Fibroblast of pulmonary artery (primary cell): ENCODE results near the gene ABCG8.

ENCODE experiments used
- DNase-seq: peaks from one replicate; pipeline ENCODE4 v3.0.0-alpha.2; 2010; ENCODE audit warnings: low read depth
- H3K4me3 ChIP-seq: replicated peaks from 2 replicates; pipeline ENCODE4 v1.5.1; 2011; ENCODE audit warnings: low read depth, mild to moderate bottlenecking, control low read depth, low read length, moderate library complexity
- CTCF ChIP-seq: IDR thresholded peaks from 2 replicates; pipeline ENCODE4 v1.5.1; 2011; ENCODE audit warnings: mild to moderate bottlenecking, control low read depth, low read length, inconsistent platforms; ENCODE audit errors: missing control alignments

The ABCG8 gene

GRCh38 chr2:43853141-43854081 is 14.6 kb downstream of the ABCG8 start:
- H3K4me3 ChIP-seq, result no peak overlapping the region
- DNase-seq, result no peak
- TF ChIP-seq CTCF, result no peak

- no peak for TF ChIP-seq CTCF
- DNase-seq, result no peak
- no peak overlapping the region for H3K4me3 ChIP-seq
Observed at GRCh38 chr2:43854671-43855070, 15.9 kb downstream of the ABCG8 start.

- H3K4me3 ChIP-seq, result no peak overlapping the region
- no peak for TF ChIP-seq CTCF
- DNase-seq, result no peak
Observed at GRCh38 chr2:43855292-43855691, 16.5 kb downstream of the ABCG8 start.

- H3K4me3 ChIP-seq, result no peak overlapping the region
- DNase-seq, result no peak
- TF ChIP-seq CTCF, result no peak
Observed at GRCh38 chr2:43872151-43872550, 33.4 kb downstream of the ABCG8 start.

GRCh38 chr2:43874776-43875451 is 36.1 kb downstream of the ABCG8 start:
- H3K4me3 ChIP-seq, result no peak overlapping the region
- TF ChIP-seq CTCF, result no peak
- DNase-seq, result no peak

GRCh38 chr2:43877782-43878464 is 39.2 kb downstream of the ABCG8 start:
- no peak overlapping the region for H3K4me3 ChIP-seq
- DNase-seq, result peak; percentile 69
- TF ChIP-seq CTCF, result peak; percentile 98
